ENCODE results near the gene COPRS.

COPRS gene

GRCh38 chr17:31807846-31808245, 51.2 kb downstream of the COPRS start:
- no peak for DNase-seq

GRCh38 chr17:31806921-31807320, 52.1 kb downstream of the COPRS start:
- DNase-seq: no peak

GRCh38 chr17:31803494-31804213, 55.4 kb downstream of the COPRS start:
- DNase-seq: peak; percentile 16

GRCh38 chr17:31802502-31802901, 56.5 kb downstream of the COPRS start:
- no peak for DNase-seq

Data from NCI-H510A treated with DMSO at 0.1 percent for 48 hours (cell line).